Endothelial cell of umbilical vein (primary cell): ENCODE data around the gene DKKL1.

Experiments used
- EZH2 ChIP-seq: IDR thresholded peaks from 2 replicates; pipeline ENCODE4 v1.6.1; 2012; ENCODE audit warnings: borderline replicate concordance, low read depth, mild to moderate bottlenecking, moderate library complexity, low read length, inconsistent platforms; ENCODE audit not compliant: severe bottlenecking
- JUN ChIP-seq: IDR thresholded peaks from 2 replicates; pipeline ENCODE4 v1.6.1; 2011; ENCODE audit warnings: borderline replicate concordance, low read depth; ENCODE audit not compliant: insufficient read length, insufficient read depth
- POLR2A ChIP-seq: IDR thresholded peaks from 2 replicates; pipeline ENCODE4 v1.6.1; 2012; ENCODE audit warnings: low read depth, mild to moderate bottlenecking, control low read depth, low read length
- POLR2AphosphoS5 ChIP-seq: IDR thresholded peaks from 2 replicates; pipeline ENCODE4 v1.6.1; 2012; ENCODE audit warnings: low read depth, mild to moderate bottlenecking, control low read depth, low read length, moderate library complexity; ENCODE audit not compliant: insufficient read depth
- TF ChIP-seq, protein P1 (sequence below), 2 donors: IDR thresholded peaks; 1 replicate in 1 of 2; 2 replicates in 1 of 2; pipeline ENCODE4 v1.5.1; 2011; ENCODE audit warnings: low read length in 2 of 2, mild to moderate bottlenecking in 2 of 2, moderate library complexity in 2 of 2, control low read depth in 1 of 2, inconsistent platforms in 1 of 2, low read depth in 1 of 2; ENCODE audit not compliant: insufficient read depth in 1 of 2; ENCODE audit errors: extremely low read depth in 1 of 2
- TF ChIP-seq, protein P2 (sequence below): IDR thresholded peaks from 2 replicates; pipeline ENCODE4 v1.6.1; 2011; ENCODE audit not compliant: insufficient read depth, insufficient read length

DNA sequence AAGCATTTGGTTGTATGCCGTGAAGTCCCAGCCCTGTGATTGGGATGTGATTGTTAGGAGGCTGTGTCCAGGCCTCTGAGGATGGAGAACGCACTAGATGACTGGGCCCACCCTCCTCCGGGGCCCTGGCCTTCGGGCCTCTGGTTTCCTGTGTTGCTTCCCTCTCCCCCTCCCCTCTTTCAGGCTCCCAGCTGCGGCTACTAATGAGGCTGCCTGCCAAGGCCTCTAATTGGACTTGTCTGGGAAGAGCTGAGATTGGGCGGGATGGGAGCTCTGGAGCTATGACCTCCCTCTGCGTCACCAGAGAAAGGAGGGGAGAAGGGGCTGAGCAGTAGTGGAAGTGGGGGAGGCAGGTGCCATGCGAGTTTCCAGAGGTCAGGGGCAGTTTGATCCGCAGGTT lies 49.7 kb downstream of the DKKL1 start:
- TF ChIP-seq, protein P1, sequence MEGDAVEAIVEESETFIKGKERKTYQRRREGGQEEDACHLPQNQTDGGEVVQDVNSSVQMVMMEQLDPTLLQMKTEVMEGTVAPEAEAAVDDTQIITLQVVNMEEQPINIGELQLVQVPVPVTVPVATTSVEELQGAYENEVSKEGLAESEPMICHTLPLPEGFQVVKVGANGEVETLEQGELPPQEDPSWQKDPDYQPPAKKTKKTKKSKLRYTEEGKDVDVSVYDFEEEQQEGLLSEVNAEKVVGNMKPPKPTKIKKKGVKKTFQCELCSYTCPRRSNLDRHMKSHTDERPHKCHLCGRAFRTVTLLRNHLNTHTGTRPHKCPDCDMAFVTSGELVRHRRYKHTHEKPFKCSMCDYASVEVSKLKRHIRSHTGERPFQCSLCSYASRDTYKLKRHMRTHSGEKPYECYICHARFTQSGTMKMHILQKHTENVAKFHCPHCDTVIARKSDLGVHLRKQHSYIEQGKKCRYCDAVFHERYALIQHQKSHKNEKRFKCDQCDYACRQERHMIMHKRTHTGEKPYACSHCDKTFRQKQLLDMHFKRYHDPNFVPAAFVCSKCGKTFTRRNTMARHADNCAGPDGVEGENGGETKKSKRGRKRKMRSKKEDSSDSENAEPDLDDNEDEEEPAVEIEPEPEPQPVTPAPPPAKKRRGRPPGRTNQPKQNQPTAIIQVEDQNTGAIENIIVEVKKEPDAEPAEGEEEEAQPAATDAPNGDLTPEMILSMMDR (IDR thresholded peaks at IDR 0.05; ENCODE audit: extremely low read depth in 1 of 2, insufficient read depth in 1 of 2, low read depth in 1 of 2, low read length in 2 of 2), result no peak
- TF ChIP-seq, protein P2, sequence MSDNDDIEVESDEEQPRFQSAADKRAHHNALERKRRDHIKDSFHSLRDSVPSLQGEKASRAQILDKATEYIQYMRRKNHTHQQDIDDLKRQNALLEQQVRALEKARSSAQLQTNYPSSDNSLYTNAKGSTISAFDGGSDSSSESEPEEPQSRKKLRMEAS, result no peak
- TF ChIP-seq POLR2AphosphoS5 (no peak), POLR2A (no peak), JUN (no peak), EZH2 (no peak)
